ENCODE data around the gene KCTD17.

KCTD17 gene

DNA sequence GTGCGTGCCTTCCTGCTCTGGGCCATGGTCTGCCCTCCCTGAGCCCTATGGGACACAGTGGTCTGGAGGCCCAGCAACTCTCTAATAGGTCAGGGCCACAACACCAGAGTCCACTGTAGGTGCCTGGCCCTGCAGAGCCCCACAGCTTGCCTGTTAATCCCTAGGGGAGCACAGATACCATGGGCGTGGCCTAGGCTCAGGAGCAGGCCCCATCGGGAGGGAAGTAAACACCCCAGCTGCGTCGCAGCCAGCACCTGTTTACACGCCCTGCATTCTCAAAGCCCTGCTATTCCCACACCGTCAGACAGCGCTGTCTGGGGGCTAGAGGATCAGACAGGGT is 2.5 kb downstream of the KCTD17 start:
- no peaks in the 10 kb centered on the region for H3K27me3 ChIP-seq (replicated peaks in 2 of 5; ENCODE audit: control insufficient read depth in 4 of 5, insufficient read depth in 5 of 5, low read length in 4 of 5)

GRCh38 chr22:37054600-37055365 is 3.2 kb downstream of the KCTD17 start:
- no peak overlapping the region for H3K27ac ChIP-seq (ENCODE audit: insufficient read depth in 1 of 2, low read depth in 1 of 2, low read length in 2 of 2, poor library complexity in 1 of 2, severe bottlenecking in 2 of 2)
- H3K36me3 ChIP-seq (ENCODE audit: control insufficient read depth in 4 of 4, insufficient read depth in 4 of 4, low read length in 3 of 4) = peaks cover 0 to 28% (median 5%) of the 10 kb centered on the region in 4 experiments
- no peaks in the 10 kb centered on the region for H3K9me3 ChIP-seq (ENCODE audit: control extremely low read depth in 1 of 5, control insufficient read depth in 4 of 5, insufficient read depth in 2 of 5, low read depth in 1 of 5, low read length in 4 of 5)
- WGBS (ENCODE audit: insufficient coverage) = over 99% methylated on average over 14 of the region's 20 CpGs
- H3K4me3 ChIP-seq (ENCODE audit: control insufficient read depth in 1 of 7, extremely low read depth in 1 of 7, insufficient read depth in 4 of 7, low read depth in 2 of 7, low read length in 6 of 7) = no peak overlapping the region
- ChIA-PET POLR2A (no interaction called here), CTCF (interaction anchor here (0.9 to 2.6 kb wide), 4 partner anchors 10 to 13 kb away, joined by 3 to 8 read pairs (median 4); no protein-coding TSS in a partner anchor)
- H3K27me3 ChIP-seq (replicated peaks in 2 of 5; ENCODE audit: control insufficient read depth in 4 of 5, insufficient read depth in 5 of 5, low read length in 4 of 5) = no peaks in the 10 kb centered on the region
- peaks cover 0 to 13% (median 10%) of the 10 kb centered on the region in 4 experiments for H3K4me1 ChIP-seq (ENCODE audit: control extremely low read depth in 1 of 4, control insufficient read depth in 4 of 4, insufficient read depth in 4 of 4, low read length in 3 of 4)
- DNase-seq = no peak

More for the DNA sequence above, 2.5 kb downstream of the KCTD17 start:
- H3K4me3 ChIP-seq (ENCODE audit: control insufficient read depth in 1 of 7, extremely low read depth in 1 of 7, insufficient read depth in 4 of 7, low read depth in 2 of 7, low read length in 6 of 7) = no peak overlapping the region
- WGBS (ENCODE audit: insufficient coverage) = 90% methylated on average over 8 of the region's 8 CpGs
- H3K9me3 ChIP-seq (ENCODE audit: control extremely low read depth in 1 of 5, control insufficient read depth in 4 of 5, insufficient read depth in 2 of 5, low read depth in 1 of 5, low read length in 4 of 5) = no peaks in the 10 kb centered on the region
- ChIA-PET CTCF (interaction anchor here (0.7 to 2.6 kb wide), 2 partner anchors 9 to 11 kb away, joined by 3 to 8 read pairs; no protein-coding TSS in a partner anchor), POLR2A (no interaction called here)
- H3K4me1 ChIP-seq (ENCODE audit: control extremely low read depth in 1 of 4, control insufficient read depth in 4 of 4, insufficient read depth in 4 of 4, low read length in 3 of 4) = peaks cover 0 to 13% (median 10%) of the 10 kb centered on the region in 4 experiments
- no peak overlapping the region for H3K27ac ChIP-seq (ENCODE audit: insufficient read depth in 1 of 2, low read depth in 1 of 2, low read length in 2 of 2, poor library complexity in 1 of 2, severe bottlenecking in 2 of 2)
- H3K36me3 ChIP-seq (ENCODE audit: control insufficient read depth in 4 of 4, insufficient read depth in 4 of 4, low read length in 3 of 4) = peaks cover 0 to 26% (median 4%) of the 10 kb centered on the region in 4 experiments
- DNase-seq = no peak

- Histone ChIP-seq H3K4me1 (ENCODE audit: control extremely low read depth in 1 of 4, control insufficient read depth in 4 of 4, insufficient read depth in 4 of 4, low read length in 3 of 4) (peaks cover 0 to 9% (median 6%) of the 10 kb centered on the region in 4 experiments), H3K27ac (ENCODE audit: insufficient read depth in 1 of 2, low read depth in 1 of 2, low read length in 2 of 2, poor library complexity in 1 of 2, severe bottlenecking in 2 of 2) (no peak overlapping the region), H3K9me3 (ENCODE audit: control extremely low read depth in 1 of 5, control insufficient read depth in 4 of 5, insufficient read depth in 2 of 5, low read depth in 1 of 5, low read length in 4 of 5) (no peaks in the 10 kb centered on the region), H3K4me3 (ENCODE audit: control insufficient read depth in 1 of 7, extremely low read depth in 1 of 7, insufficient read depth in 4 of 7, low read depth in 2 of 7, low read length in 6 of 7) (no peak overlapping the region), H3K27me3 (replicated peaks in 2 of 5; ENCODE audit: control insufficient read depth in 4 of 5, insufficient read depth in 5 of 5, low read length in 4 of 5) (no peaks in the 10 kb centered on the region), H3K36me3 (ENCODE audit: control insufficient read depth in 4 of 4, insufficient read depth in 4 of 4, low read length in 3 of 4) (peaks cover 0 to 28% (median 5%) of the 10 kb centered on the region in 4 experiments)
- WGBS (ENCODE audit: insufficient coverage) = 98% methylated on average over 13 of the region's 13 CpGs
- no peak for DNase-seq
- ChIA-PET POLR2A (no interaction called here), CTCF (interaction anchor here (1.4 to 2.6 kb wide), 2 partner anchors 8 to 11 kb away, joined by 5 to 8 read pairs; no protein-coding TSS in a partner anchor)
Measured at GRCh38 chr22:37056246-37056645, 4.7 kb downstream of the KCTD17 start.

GRCh38 chr22:37057226-37057625 is 5.7 kb downstream of the KCTD17 start:
- DNase-seq = no peak
- Histone ChIP-seq H3K9me3 (ENCODE audit: control extremely low read depth in 1 of 5, control insufficient read depth in 4 of 5, insufficient read depth in 2 of 5, low read depth in 1 of 5, low read length in 4 of 5) (no peaks in the 10 kb centered on the region), H3K4me3 (ENCODE audit: control insufficient read depth in 1 of 7, extremely low read depth in 1 of 7, insufficient read depth in 4 of 7, low read depth in 2 of 7, low read length in 6 of 7) (no peak overlapping the region), H3K27me3 (replicated peaks in 2 of 5; ENCODE audit: control insufficient read depth in 4 of 5, insufficient read depth in 5 of 5, low read length in 4 of 5) (no peaks in the 10 kb centered on the region), H3K4me1 (ENCODE audit: control extremely low read depth in 1 of 4, control insufficient read depth in 4 of 4, insufficient read depth in 4 of 4, low read length in 3 of 4) (peaks cover 0 to 4% (median 2%) of the 10 kb centered on the region in 4 experiments), H3K27ac (ENCODE audit: insufficient read depth in 1 of 2, low read depth in 1 of 2, low read length in 2 of 2, poor library complexity in 1 of 2, severe bottlenecking in 2 of 2) (no peak overlapping the region), H3K36me3 (ENCODE audit: control insufficient read depth in 4 of 4, insufficient read depth in 4 of 4, low read length in 3 of 4) (peaks cover 0 to 32% (median 5%) of the 10 kb centered on the region in 4 experiments)
- POLR2A ChIA-PET = no interaction called here
- WGBS (ENCODE audit: insufficient coverage) = 85% methylated on average over 9 of the region's 9 CpGs
- CTCF ChIA-PET = interaction anchor here (0.7 kb wide), 1 partner anchor 111 kb away, joined by 3 read pairs; no protein-coding TSS in a partner anchor

- POLR2A ChIA-PET = interaction anchor here (0.5 kb wide), 2 partner anchors 22 to 174 kb away, joined by 8 read pairs; no protein-coding TSS in a partner anchor
Measured at GRCh38 chr22:37057796-37058510, 6.4 kb downstream of the KCTD17 start.

DNA sequence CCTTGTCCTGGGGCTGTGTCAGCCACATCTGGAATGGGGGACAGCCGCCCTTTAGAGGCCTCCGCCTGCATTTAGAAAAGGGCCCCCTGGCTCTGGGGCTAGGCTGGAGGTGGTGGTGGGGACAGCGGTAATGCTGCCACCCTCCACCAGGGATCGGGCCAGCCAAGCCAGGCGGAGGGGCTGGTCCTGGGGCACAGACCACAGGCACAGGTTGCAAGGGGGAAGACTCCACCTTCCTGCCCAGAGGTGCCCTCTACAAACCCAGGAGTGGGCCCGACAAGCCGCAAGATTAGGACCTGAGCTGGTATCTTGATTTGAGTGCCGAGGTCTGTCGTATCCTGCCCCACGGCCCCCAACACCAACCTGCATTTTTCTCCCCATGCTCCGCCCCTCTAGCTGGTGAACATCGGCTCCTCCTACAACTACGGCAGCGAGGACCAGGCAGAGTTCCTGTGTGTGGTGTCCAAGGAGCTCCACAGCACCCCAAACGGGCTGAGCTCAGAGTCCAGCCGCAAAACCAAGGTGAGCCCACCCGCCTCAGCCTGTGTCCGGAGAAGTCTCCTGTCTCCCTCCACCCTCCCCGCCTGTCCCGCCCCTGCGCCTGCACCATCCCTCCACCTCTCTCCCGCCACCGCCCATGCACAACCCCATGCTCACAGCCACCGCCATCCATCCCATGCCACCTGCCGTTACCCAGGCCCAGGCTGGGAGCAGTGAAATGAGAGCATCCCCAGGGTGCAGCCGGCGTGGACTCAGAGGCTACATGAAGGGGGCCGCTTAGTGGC is 7.6 kb downstream of the KCTD17 start:
- DNase-seq = no peak
- 98% methylated on average over 23 of the region's 28 CpGs for WGBS (ENCODE audit: insufficient coverage)
- Histone ChIP-seq H3K36me3 (ENCODE audit: control insufficient read depth in 4 of 4, insufficient read depth in 4 of 4, low read length in 3 of 4) (peaks cover 0 to 30% (median 5%) of the 10 kb centered on the region in 4 experiments), H3K4me3 (ENCODE audit: control insufficient read depth in 1 of 7, extremely low read depth in 1 of 7, insufficient read depth in 4 of 7, low read depth in 2 of 7, low read length in 6 of 7) (no peak overlapping the region), H3K27me3 (replicated peaks in 2 of 5; ENCODE audit: control insufficient read depth in 4 of 5, insufficient read depth in 5 of 5, low read length in 4 of 5) (no peaks in the 10 kb centered on the region), H3K4me1 (ENCODE audit: control extremely low read depth in 1 of 4, control insufficient read depth in 4 of 4, insufficient read depth in 4 of 4, low read length in 3 of 4) (peaks cover 0 to 2% (median 0%) of the 10 kb centered on the region in 4 experiments), H3K27ac (ENCODE audit: insufficient read depth in 1 of 2, low read depth in 1 of 2, low read length in 2 of 2, poor library complexity in 1 of 2, severe bottlenecking in 2 of 2) (no peak overlapping the region), H3K9me3 (ENCODE audit: control extremely low read depth in 1 of 5, control insufficient read depth in 4 of 5, insufficient read depth in 2 of 5, low read depth in 1 of 5, low read length in 4 of 5) (no peaks in the 10 kb centered on the region)
- POLR2A ChIA-PET = interaction anchor here (0.5 kb wide), 1 partner anchor 175 kb away, joined by 8 read pairs; no protein-coding TSS in a partner anchor
- CTCF ChIA-PET = interaction anchor here (0.7 to 0.9 kb wide), 2 partner anchors 62 to 140 kb away, joined by 3 read pairs; no protein-coding TSS in a partner anchor

More at GRCh38 chr22:37057796-37058510, 6.4 kb downstream of the KCTD17 start:
- Histone ChIP-seq H3K27me3 (replicated peaks in 2 of 5; ENCODE audit: control insufficient read depth in 4 of 5, insufficient read depth in 5 of 5, low read length in 4 of 5) (no peaks in the 10 kb centered on the region), H3K27ac (ENCODE audit: insufficient read depth in 1 of 2, low read depth in 1 of 2, low read length in 2 of 2, poor library complexity in 1 of 2, severe bottlenecking in 2 of 2) (no peak overlapping the region), H3K9me3 (ENCODE audit: control extremely low read depth in 1 of 5, control insufficient read depth in 4 of 5, insufficient read depth in 2 of 5, low read depth in 1 of 5, low read length in 4 of 5) (no peaks in the 10 kb centered on the region), H3K4me3 (ENCODE audit: control insufficient read depth in 1 of 7, extremely low read depth in 1 of 7, insufficient read depth in 4 of 7, low read depth in 2 of 7, low read length in 6 of 7) (no peak overlapping the region), H3K4me1 (ENCODE audit: control extremely low read depth in 1 of 4, control insufficient read depth in 4 of 4, insufficient read depth in 4 of 4, low read length in 3 of 4) (no peaks in the 10 kb centered on the region), H3K36me3 (ENCODE audit: control insufficient read depth in 4 of 4, insufficient read depth in 4 of 4, low read length in 3 of 4) (peaks cover 0 to 32% (median 5%) of the 10 kb centered on the region in 4 experiments)
- CTCF ChIA-PET = interaction anchor here (0.7 kb wide), 1 partner anchor 112 kb away, joined by 3 read pairs; no protein-coding TSS in a partner anchor
- over 99% methylated on average over 12 of the region's 12 CpGs for WGBS (ENCODE audit: insufficient coverage)
- no peak for DNase-seq
